A549 (cell line): Measurements from ENCODE around the gene GMIP. TPM values are rescaled to one million over a fixed set of nuclear protein-coding genes. Genes with fewer than 3 reads are reported as not detected.

Experiments
- ATAC-seq, 2 experiments: fragments of 200-7000 bp in 1 of 2; fragments of >200 bp in 1 of 2; cut with Nextera tagmentation in 1 of 2; cut with Tn5 transposase in 1 of 2; 3 replicates each; pipeline versions ENCODE4 v1.8.0 to v1.9.1; 2018 to 2020; ENCODE audit warnings: mild to moderate bottlenecking in 1 of 2, moderate library complexity in 1 of 2
- CTCF ChIA-PET: fragments of 300-600 bp; sonication (Branson Sonifier 250); formaldehyde crosslinking; extraction: SDS; loops from one replicate; lab custom pipeline; 2021; ENCODE audit warnings: antibody characterized with exemption, inconsistent platforms; lab: Yijun Ruan, JAX
- POLR2A ChIA-PET: fragments of 350-600 bp; formaldehyde crosslinking; extraction: SDS; loops from one replicate; lab custom pipeline; 2021; ENCODE audit warnings: antibody characterized with exemption, inconsistent platforms; lab: Yijun Ruan, JAX
- DNase-seq, 2 experiments: peaks; one replicate each; pipeline versions ENCODE4 v3.0.0 to v3.0.0-alpha.2; 2011 to 2016; ENCODE audit warnings: low read depth in 1 of 2, low spot score in 1 of 2
- FAIRE-seq: peaks from 2 replicates; lab custom pipeline; 2011; peaks lifted over from hg19 to GRCh38; lab: Jason Lieb, UNC
- H3K27ac ChIP-seq, 2 experiments: fragments of >200 bp; sonication (Bioruptor Twin); formaldehyde crosslinking; 3 replicates each; pipeline ENCODE4 v1.5.1; 2016 to 2017
- H3K4me1 ChIP-seq: fragments of >200 bp; sonication (Bioruptor Twin); formaldehyde crosslinking; 3 replicates; pipeline ENCODE4 v1.6.1; 2016
- H3K4me2 ChIP-seq: fragments of >200 bp; sonication (Bioruptor Twin); formaldehyde crosslinking; 3 replicates; pipeline ENCODE4 v1.6.1; 2016
- H3K4me3 ChIP-seq: fragments of >200 bp; sonication (Bioruptor Twin); formaldehyde crosslinking; 3 replicates; pipeline ENCODE4 v1.5.1; 2016
- H3K9me3 ChIP-seq: fragments of >200 bp; sonication (Bioruptor Twin); formaldehyde crosslinking; 3 replicates; pipeline ENCODE4 v1.6.1; 2016
- BHLHE40 ChIP-seq: IDR thresholded peaks from 2 replicates; pipeline ENCODE4 v1.6.1; 2012; ENCODE audit warnings: low read depth, low read length, inconsistent platforms
- CEBPB ChIP-seq, 2 experiments: fragments of >200 bp in 1 of 2; sonication (Bioruptor Twin) in 1 of 2; formaldehyde crosslinking in 1 of 2; IDR thresholded peaks; 2 replicates each; pipeline ENCODE4 v1.6.1; 2012 to 2016
- FOSB ChIP-seq: fragments of 250-450 bp; sonication (Bioruptor Pico); IDR thresholded peaks from 2 replicates; pipeline ENCODE4 v1.5.0; 2020; ENCODE audit warnings: mild to moderate bottlenecking, moderate library complexity
- HDAC2 ChIP-seq: fragments of 200-600 bp; sonication (generic); IDR thresholded peaks from 2 replicates; pipeline ENCODE4 v1.6.1; 2016
- HEYL ChIP-seq: fragments of 250-450 bp; sonication (Bioruptor Pico); IDR thresholded peaks from 2 replicates; pipeline ENCODE4 v1.8.0; 2021; ENCODE audit warnings: mild to moderate bottlenecking, moderate library complexity
- HOXB5 ChIP-seq: fragments of 250-450 bp; sonication (Bioruptor Pico); IDR thresholded peaks from 2 replicates; pipeline ENCODE4 v1.5.0; 2020; ENCODE audit warnings: mild to moderate bottlenecking, moderate library complexity
- JUNB ChIP-seq: fragments of >200 bp; sonication (Bioruptor Twin); formaldehyde crosslinking; IDR thresholded peaks from 2 replicates; pipeline ENCODE4 v1.6.1; 2016
- KDM1A ChIP-seq: fragments of 200-600 bp; sonication (generic); IDR thresholded peaks from 2 replicates; pipeline ENCODE4 v1.6.1; 2016; ENCODE audit warnings: low read depth, mild to moderate bottlenecking
- MAZ ChIP-seq: fragments of 150-350 bp; IDR thresholded peaks from 2 replicates; pipeline ENCODE4 v1.6.1; 2014; ENCODE audit warnings: antibody characterized with exemption, low read depth, low read length, borderline replicate concordance
- NR3C1 ChIP-seq: fragments of >200 bp; sonication (Bioruptor Twin); formaldehyde crosslinking; IDR thresholded peaks from 3 replicates; pipeline ENCODE4 v1.6.1; 2017
- POLR2AphosphoS2 ChIP-seq: conservative IDR thresholded peaks from 2 replicates; pipeline ENCODE4 v1.6.1; 2012; ENCODE audit warnings: low read length, improper control_type of control experiment, inconsistent platforms
- RAD21 ChIP-seq, 2 experiments: fragments of >200 bp in 1 of 2; sonication (Bioruptor Twin) in 1 of 2; formaldehyde crosslinking in 1 of 2; IDR thresholded peaks in 1 of 2; conservative IDR thresholded peaks in 1 of 2; 2 replicates in 1 of 2; 3 replicates in 1 of 2; pipeline ENCODE4 v1.6.1; 2012 to 2018; ENCODE audit warnings: inconsistent platforms in 1 of 2
- RARB ChIP-seq: fragments of 250-450 bp; sonication (Bioruptor Pico); IDR thresholded peaks from 2 replicates; pipeline ENCODE4 v1.8.0; 2021; ENCODE audit warnings: mild to moderate bottlenecking, moderate library complexity
- RFX5 ChIP-seq: fragments of 450-650 bp; IDR thresholded peaks from 2 replicates; pipeline ENCODE4 v1.7.1; 2014; ENCODE audit warnings: antibody characterized with exemption, mild to moderate bottlenecking, moderate library complexity
- SMC3 ChIP-seq: fragments of >200 bp; sonication (Bioruptor Twin); formaldehyde crosslinking; IDR thresholded peaks from 3 replicates; pipeline ENCODE4 v1.6.1; 2018; ENCODE audit warnings: inconsistent platforms
- ZC3H11A ChIP-seq: fragments of 450-650 bp; IDR thresholded peaks from 2 replicates; pipeline ENCODE4 v1.6.1; 2014; ENCODE audit warnings: antibody characterized with exemption, mild to moderate bottlenecking
- ZFP36 ChIP-seq: fragments of 450-650 bp; IDR thresholded peaks from 2 replicates; pipeline ENCODE4 v1.6.1; 2014; ENCODE audit warnings: borderline replicate concordance; ENCODE audit not compliant: partially characterized antibody
- WGBS: methylation state at CpG from one replicate; pipeline ENCODE4 v1.1.6; 2017; ENCODE audit errors: missing lambda C conversion rate; 5-methylcytosine and 5-hydroxymethylcytosine counted together
- polyA plus RNA-seq, 4 experiments: library from polyadenylated mRNA; depleted of rRNA in 3 of 4; stranded (reverse); fragments of >200 nt; fragmentation: RNase III in 1 of 4; extraction: RNeasy Plus Mini Kit Qiagen cat#74134 plus additional on column Dnase treatment in 1 of 4; gene quantifications; 2 replicates in 3 of 4; 3 replicates in 1 of 4; pipeline ENCODE4 v1.2.3, GENCODE V29; 2011 to 2017
- TF ChIP-seq, protein P1 (sequence below): IDR thresholded peaks from 2 replicates; pipeline ENCODE4 v1.6.1; 2012
- TF ChIP-seq, protein P2 (sequence below): fragments of 250-450 bp; sonication (Bioruptor Pico); IDR thresholded peaks from 2 replicates; pipeline ENCODE4 v1.5.0; 2020; ENCODE audit warnings: low read depth, mild to moderate bottlenecking, moderate library complexity
- TF ChIP-seq, protein P3 (sequence below): fragments of 150-350 bp; IDR thresholded peaks from 2 replicates; pipeline ENCODE4 v1.6.1; 2014; ENCODE audit warnings: low read depth, mild to moderate bottlenecking, low read length
- TF ChIP-seq, protein P4 (sequence below): IDR thresholded peaks from 2 replicates; pipeline ENCODE4 v1.6.1; 2012

Gene GMIP
- polyA plus RNA-seq, 2 of the 4 experiments (the other 2 are of a cell fraction): 1.4 to 4.1 TPM

DNA sequence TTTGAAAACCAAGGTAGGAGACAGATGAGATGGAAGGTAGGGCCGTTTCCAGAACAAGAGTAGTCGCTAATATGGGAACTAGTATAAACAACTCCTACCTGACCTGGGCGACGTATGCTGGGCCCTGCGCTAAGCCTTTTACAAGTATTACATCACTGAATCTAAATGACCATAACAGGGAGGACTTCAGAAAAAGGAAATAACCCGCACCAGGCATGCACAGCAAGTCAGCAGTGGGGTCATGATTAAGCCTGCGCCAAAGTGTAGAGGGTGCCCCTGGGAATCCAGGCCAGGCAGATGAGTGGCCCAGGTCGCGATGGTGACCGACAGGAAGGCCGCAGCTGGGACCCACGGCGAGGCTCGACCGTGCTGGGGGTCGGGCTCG is 19.4 kb upstream of the GMIP start (continued):
- no peak for TF ChIP-seq ZC3H11A

DNA sequence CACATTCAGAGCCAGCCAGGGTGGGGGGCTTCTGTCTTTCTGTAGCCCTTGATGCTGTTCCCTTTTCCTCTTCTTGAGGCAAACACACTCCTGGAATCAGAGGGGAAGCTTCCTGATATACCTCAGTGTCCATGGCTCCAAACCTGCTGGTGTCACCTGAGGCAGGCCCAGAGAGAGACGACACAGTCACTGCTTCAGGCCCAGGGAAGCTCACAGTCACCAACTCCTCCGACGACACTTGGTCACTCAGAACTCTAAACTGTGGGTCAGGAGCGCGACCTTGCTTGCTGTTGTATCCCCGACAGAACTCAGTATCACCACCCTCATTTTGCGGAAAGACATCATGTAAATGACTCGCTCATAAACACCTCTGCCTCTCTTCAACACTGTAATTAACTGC is 18.9 kb upstream of the GMIP start:
- H3K4me2 ChIP-seq: peak overlapping the region; percentile 72
- CTCF ChIA-PET: interaction anchor here (1.0 to 1.1 kb wide), 2 partner anchors 9 to 131 kb away, joined by 3 read pairs; no protein-coding TSS in a partner anchor
- no peak for ATAC-seq
- WGBS: 92% methylated on average over 8 of the region's 8 CpGs
- 0 out of 3 replicates have a peak, but pooled peaks cover 5% of the 10 kb centered on the region for H3K9me3 ChIP-seq
- no peak for TF ChIP-seq MAZ
- TF ChIP-seq HOXB5 (CRISPR knock-in tag): no peak
- TF ChIP-seq SMC3: no peak
- no peak for TF ChIP-seq BHLHE40
- TF ChIP-seq, protein P1, sequence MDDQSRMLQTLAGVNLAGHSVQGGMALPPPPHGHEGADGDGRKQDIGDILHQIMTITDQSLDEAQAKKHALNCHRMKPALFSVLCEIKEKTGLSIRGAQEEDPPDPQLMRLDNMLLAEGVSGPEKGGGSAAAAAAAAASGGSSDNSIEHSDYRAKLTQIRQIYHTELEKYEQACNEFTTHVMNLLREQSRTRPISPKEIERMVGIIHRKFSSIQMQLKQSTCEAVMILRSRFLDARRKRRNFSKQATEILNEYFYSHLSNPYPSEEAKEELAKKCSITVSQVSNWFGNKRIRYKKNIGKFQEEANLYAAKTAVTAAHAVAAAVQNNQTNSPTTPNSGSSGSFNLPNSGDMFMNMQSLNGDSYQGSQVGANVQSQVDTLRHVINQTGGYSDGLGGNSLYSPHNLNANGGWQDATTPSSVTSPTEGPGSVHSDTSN: no peak
- TF ChIP-seq, protein P2, sequence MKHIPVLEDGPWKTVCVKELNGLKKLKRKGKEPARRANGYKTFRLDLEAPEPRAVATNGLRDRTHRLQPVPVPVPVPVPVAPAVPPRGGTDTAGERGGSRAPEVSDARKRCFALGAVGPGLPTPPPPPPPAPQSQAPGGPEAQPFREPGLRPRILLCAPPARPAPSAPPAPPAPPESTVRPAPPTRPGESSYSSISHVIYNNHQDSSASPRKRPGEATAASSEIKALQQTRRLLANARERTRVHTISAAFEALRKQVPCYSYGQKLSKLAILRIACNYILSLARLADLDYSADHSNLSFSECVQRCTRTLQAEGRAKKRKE: no peak
- TF ChIP-seq HEYL: no peak
- no peak for TF ChIP-seq FOSB (CRISPR knock-in tag)
- no peak for TF ChIP-seq RFX5
- TF ChIP-seq POLR2AphosphoS2: no peak
- no peak for TF ChIP-seq KDM1A
- TF ChIP-seq, protein P3, sequence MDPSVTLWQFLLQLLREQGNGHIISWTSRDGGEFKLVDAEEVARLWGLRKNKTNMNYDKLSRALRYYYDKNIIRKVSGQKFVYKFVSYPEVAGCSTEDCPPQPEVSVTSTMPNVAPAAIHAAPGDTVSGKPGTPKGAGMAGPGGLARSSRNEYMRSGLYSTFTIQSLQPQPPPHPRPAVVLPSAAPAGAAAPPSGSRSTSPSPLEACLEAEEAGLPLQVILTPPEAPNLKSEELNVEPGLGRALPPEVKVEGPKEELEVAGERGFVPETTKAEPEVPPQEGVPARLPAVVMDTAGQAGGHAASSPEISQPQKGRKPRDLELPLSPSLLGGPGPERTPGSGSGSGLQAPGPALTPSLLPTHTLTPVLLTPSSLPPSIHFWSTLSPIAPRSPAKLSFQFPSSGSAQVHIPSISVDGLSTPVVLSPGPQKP: no peak
- no peak for TF ChIP-seq CEBPB (IDR thresholded peaks at IDR 0.05)
- no peak for TF ChIP-seq RARB (CRISPR knock-in tag)
- TF ChIP-seq, protein P4, sequence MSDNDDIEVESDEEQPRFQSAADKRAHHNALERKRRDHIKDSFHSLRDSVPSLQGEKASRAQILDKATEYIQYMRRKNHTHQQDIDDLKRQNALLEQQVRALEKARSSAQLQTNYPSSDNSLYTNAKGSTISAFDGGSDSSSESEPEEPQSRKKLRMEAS: no peak
- TF ChIP-seq RAD21 (conservative IDR thresholded peaks at IDR 0.05 in 1 of 2, IDR thresholded peaks at IDR 0.05 in 1 of 2): no peak
- TF ChIP-seq, all 56 proteins: peak for 0
- POLR2A ChIA-PET: no interaction called here
- H3K4me1 ChIP-seq: peaks cover 8% of the 10 kb centered on the region; the same call in 1 of the 3 replicates
- H3K27ac ChIP-seq: peak overlapping the region in 1 of 2 experiments; percentile 92; a peak in 3 of 6 replicates
- H3K4me3 ChIP-seq: peak overlapping the region; percentile 75
- no peak for DNase-seq
- FAIRE-seq: no peak

DNA sequence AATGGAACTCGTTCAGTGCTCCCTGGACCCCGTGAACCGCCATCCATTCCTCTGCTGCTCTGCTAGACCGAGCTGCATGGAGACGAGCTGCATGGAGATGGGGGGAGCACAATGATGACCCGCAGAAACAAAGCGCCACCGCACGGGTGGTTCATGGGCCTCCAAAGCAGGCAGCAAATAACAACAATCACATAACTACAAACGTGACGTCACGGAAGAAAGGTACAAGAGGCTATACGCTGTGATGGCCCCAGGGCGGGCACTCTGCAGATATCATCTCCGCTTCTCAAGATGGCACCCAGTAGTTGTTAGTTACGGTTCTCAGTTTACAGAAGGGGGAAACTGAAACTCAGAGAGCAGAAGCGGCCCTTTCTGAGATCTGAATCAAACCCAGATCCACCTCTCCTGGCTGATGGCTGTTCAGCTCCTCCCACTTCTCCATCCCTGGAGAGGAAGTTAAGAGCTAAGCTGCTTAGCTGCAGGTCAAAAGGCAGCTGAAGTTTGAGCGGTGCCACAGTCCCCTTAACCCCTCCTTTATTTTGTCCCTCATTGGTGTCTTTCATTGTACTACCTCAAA is 18.3 kb upstream of the GMIP start:
- no peak overlapping the region for H3K27ac ChIP-seq
- FAIRE-seq (no peak), DNase-seq (no peak), ATAC-seq (no peak)
- 0 out of 3 replicates have a peak, but pooled peaks cover 5% of the 10 kb centered on the region for H3K9me3 ChIP-seq
- peak overlapping the region; percentile 72 for H3K4me2 ChIP-seq
- H3K4me3 ChIP-seq: no peak overlapping the region
- H3K4me1 ChIP-seq: peaks cover 8% of the 10 kb centered on the region; the same call in 1 of the 3 replicates
- 94% methylated on average over 18 of the region's 18 CpGs for WGBS
- TF ChIP-seq HDAC2 (no peak), HOXB5 (CRISPR knock-in tag) (no peak), RAD21 (conservative IDR thresholded peaks at IDR 0.05 in 1 of 2, IDR thresholded peaks at IDR 0.05 in 1 of 2) (no peak), ZFP36 (no peak), JUNB (no peak), NR3C1 (no peak)
- POLR2A ChIA-PET: no interaction called here
- CTCF ChIA-PET: interaction anchor here (1.0 to 2.2 kb wide), 3 partner anchors 8 to 130 kb away, joined by 3 to 8 read pairs (median 3); partner anchors contain the start of gene GMIP
